ENCODE data around the gene NR3C2. TPM values are rescaled to one million over a fixed set of nuclear protein-coding genes. Genes with fewer than 3 reads are reported as not detected.

The NR3C2 gene
- total and polyA plus RNA-seq, 2 of the 4 experiments (the other 2 are of a cell fraction) = 1.1 to 2.3 TPM

DNA sequence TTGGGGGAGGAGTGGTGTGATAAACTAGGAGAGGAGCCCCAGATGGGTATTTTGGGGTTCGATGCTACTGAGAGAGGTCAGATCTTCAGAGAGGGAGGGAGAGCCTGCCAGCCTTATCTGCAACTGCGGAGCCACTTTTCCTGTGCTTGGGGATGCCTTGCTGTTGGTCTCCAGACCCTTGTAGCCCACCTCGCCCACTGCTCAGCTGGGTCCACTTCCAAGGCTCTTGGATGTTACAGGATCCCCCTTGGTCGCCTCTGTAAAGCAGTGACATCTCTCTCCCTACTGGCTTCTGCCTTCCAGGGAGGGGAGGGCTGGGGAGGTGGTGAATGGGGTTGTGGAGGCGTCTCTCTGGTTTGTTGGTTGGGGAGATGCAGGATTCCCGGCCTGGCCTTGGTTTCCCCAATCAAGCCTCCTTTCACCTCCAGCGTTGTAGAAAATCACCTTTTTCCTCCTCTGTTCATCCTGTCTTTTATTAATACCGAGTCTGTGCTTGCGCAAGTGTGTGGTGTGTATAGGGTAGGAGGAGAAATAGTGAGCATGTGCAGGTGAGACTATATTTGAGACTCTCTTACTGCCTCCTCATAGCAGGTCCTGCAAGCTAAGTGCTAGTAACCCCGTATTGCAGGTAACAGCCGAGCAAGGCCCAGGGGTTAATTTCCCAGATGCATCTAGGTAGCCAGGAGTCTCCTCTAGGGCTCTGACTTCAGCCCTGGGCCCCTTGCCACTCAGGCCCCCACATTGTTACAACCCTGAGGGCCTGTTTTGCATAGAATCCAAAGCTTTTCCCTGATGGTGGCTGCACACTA lies 372.9 kb downstream of the NR3C2 start:
- no peak overlapping the region for H2BK20ac ChIP-seq (ENCODE audit: low read depth, low read length)
- H3K4me3 ChIP-seq (ENCODE audit: insufficient read depth, low read depth, low read length) = no peak overlapping the region
- H3K23ac ChIP-seq (ENCODE audit: low read depth, low read length) = no peak overlapping the region
- H3K56ac ChIP-seq (ENCODE audit: extremely low read depth, insufficient read depth, low read length) = no peak overlapping the region
- H2BK120ac ChIP-seq (ENCODE audit: low read depth, low read length) = no peak overlapping the region
- H2AK5ac ChIP-seq (ENCODE audit: low read depth, low read length) = no peak overlapping the region
- H4K91ac ChIP-seq (ENCODE audit: insufficient read depth, low read depth, low read length) = no peak overlapping the region
- H3K4me1 ChIP-seq (ENCODE audit: control insufficient read depth, insufficient read depth, low read length) = peaks cover 8% of the 10 kb centered on the region; the same call in 1 of the 2 replicates
- H2BK5ac ChIP-seq (ENCODE audit: low read depth, low read length, poor library complexity, severe bottlenecking) = no peak overlapping the region
- no peak overlapping the region for H4K8ac ChIP-seq (ENCODE audit: low read depth in 2 of 2, low read length in 2 of 2)
- H3K9ac ChIP-seq (ENCODE audit: low read depth, low read length) = no peak overlapping the region
- intact Hi-C loops (cut with micrococcal nuclease) (no loop called here), dilution Hi-C loops (cut with HindIII; ENCODE audit: low sequenced_read_pairs, unreplicated experiment) (no loop called here), in situ Hi-C loops (cut with MboI; ENCODE audit: low sequenced_read_pairs) (no loop called here)
- no peak overlapping the region for H3K14ac ChIP-seq (replicated peaks; ENCODE audit: low read depth, low read length)
- H4K20me1 ChIP-seq (ENCODE audit: insufficient read depth, low read length) = no peaks in the 10 kb centered on the region
- no peak overlapping the region for H3K4me2 ChIP-seq (ENCODE audit: low read depth, low read length)
- no peak overlapping the region for H3K27ac ChIP-seq (ENCODE audit: insufficient read depth, low read length)
- DNase-seq = no peak
- peaks cover under 1% of the 10 kb centered on the region; the same call in 1 of the 2 replicates for H3K9me3 ChIP-seq (ENCODE audit: control insufficient read depth, insufficient read depth, low read length)
- H3K79me1 ChIP-seq (ENCODE audit: low read depth in 1 of 2, low read length in 2 of 2) = peaks cover 14 to 44% of the 10 kb centered on the region in 2 experiments
- WGBS, 2 experiments (ENCODE audit: extremely low coverage in 2 of 2, insufficient read length in 1 of 2) = 100% methylated on average over 1 of the region's 11 CpGs; no CpG with 5 or more reads in 1 of the 2 experiments
- no peaks in the 10 kb centered on the region for H3K27me3 ChIP-seq (ENCODE audit: control insufficient read depth, insufficient read depth, low read length)
- no peak overlapping the region for H3K4ac ChIP-seq (ENCODE audit: low read depth, low read length)
- BruUV-seq (replicated peaks) = no TSS peak
- no peak for TF ChIP-seq CHD1 (IDR thresholded peaks at IDR 0.05; ENCODE audit: low read depth, low read length)
- peak; percentile 31; the same call in 1 of the 2 replicates for TF ChIP-seq CEBPB (IDR thresholded peaks at IDR 0.05; ENCODE audit: low read depth, low read length)
- ChIA-PET CTCF (no interaction called here), POLR2A (ENCODE audit: unreplicated experiment) (no interaction called here)
- H2AFZ ChIP-seq (replicated peaks; ENCODE audit: low read length, poor library complexity) = no peak overlapping the region
- peaks cover 22% of the 10 kb centered on the region for H3K36me3 ChIP-seq (ENCODE audit: control insufficient read depth, insufficient read depth, low read length)
- no peak overlapping the region for H4K5ac ChIP-seq (ENCODE audit: low read depth, low read length)
- H2AK9ac ChIP-seq (replicated peaks; ENCODE audit: low read depth, low read length, poor library complexity) = no peak overlapping the region
- peaks cover 14% of the 10 kb centered on the region for H3K9me1 ChIP-seq (ENCODE audit: insufficient read depth, low read length)
- no peak for ATAC-seq (ENCODE audit: low read depth)
- no peak overlapping the region for H2BK15ac ChIP-seq (ENCODE audit: low read depth, low read length)
- H3K18ac ChIP-seq (ENCODE audit: low read depth, low read length) = no peak overlapping the region

Data from IMR-90 (cell line).